Activated naive CD8-positive, alpha-beta T cell treated with anti-CD3 and anti-CD28 coated beads, Interleukin-2, amount 50 U/mL, for 24 hours (primary cell): Measurements from ENCODE around the gene ATP9B.
"Not testable (repeated sequence)": the region's sequence is repeated elsewhere in the genome, so short reads cannot be mapped to it uniquely, and the experiment has no call there.

Source experiments
- ATAC-seq: fragments of 150-1000 bp; cut with Tn5 transposase; one replicate; pipeline ENCODE4 v1.10.0; 2021
- DNase-seq: peaks from one replicate; pipeline ENCODE4 v3.0.0; 2021
- H3K27ac Mint-ChIP-seq: one replicate; pipeline ENCODE4 v1.8.0; 2021; ENCODE audit warnings: mild to moderate bottlenecking, mixed read lengths
- H3K27me3 Mint-ChIP-seq: one replicate; pipeline ENCODE4 v1.8.0; 2021; ENCODE audit warnings: mixed read lengths
- H3K36me3 Mint-ChIP-seq: one replicate; pipeline ENCODE4 v1.8.0; 2021; ENCODE audit warnings: low read depth, mixed read lengths
- H3K4me1 Mint-ChIP-seq: one replicate; pipeline ENCODE4 v1.8.0; 2021; ENCODE audit warnings: mixed read lengths
- H3K4me3 Mint-ChIP-seq: one replicate; pipeline ENCODE4 v1.8.0; 2021; ENCODE audit warnings: mild to moderate bottlenecking, moderate library complexity, mixed read lengths
- H3K9me3 Mint-ChIP-seq: one replicate; pipeline ENCODE4 v1.8.0; 2021; ENCODE audit warnings: mixed read lengths

The ATP9B gene

DNA sequence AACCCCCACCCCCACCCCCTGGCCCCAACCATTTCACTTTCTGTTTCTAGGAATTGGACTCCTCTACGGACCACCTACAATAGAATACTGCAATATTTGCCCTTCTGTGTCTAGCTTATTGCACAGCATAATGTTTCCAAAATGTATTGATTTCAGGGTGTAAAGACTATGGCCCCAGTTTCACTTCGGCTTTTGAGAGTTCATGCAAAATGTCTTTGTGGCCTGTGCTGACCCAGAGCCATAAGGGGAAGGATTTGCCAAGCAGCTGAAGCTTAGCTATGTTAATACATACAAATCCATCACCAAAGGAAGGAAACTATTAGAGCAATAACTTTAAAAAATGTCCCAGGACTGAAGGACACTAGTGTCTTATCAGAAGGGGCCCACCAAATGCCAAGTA is 11.2 kb upstream of the ATP9B start:
- no peak for ATAC-seq
- no peaks in the 10 kb centered on the region for H3K36me3 Mint-ChIP-seq
- DNase-seq, result no peak
- H3K4me3 Mint-ChIP-seq, result no peak overlapping the region
- H3K9me3 Mint-ChIP-seq, result no peaks in the 10 kb centered on the region
- no peaks in the 10 kb centered on the region for H3K4me1 Mint-ChIP-seq
- H3K27me3 Mint-ChIP-seq, result peaks cover 1% of the 10 kb centered on the region
- H3K27ac Mint-ChIP-seq, result no peak overlapping the region

DNA sequence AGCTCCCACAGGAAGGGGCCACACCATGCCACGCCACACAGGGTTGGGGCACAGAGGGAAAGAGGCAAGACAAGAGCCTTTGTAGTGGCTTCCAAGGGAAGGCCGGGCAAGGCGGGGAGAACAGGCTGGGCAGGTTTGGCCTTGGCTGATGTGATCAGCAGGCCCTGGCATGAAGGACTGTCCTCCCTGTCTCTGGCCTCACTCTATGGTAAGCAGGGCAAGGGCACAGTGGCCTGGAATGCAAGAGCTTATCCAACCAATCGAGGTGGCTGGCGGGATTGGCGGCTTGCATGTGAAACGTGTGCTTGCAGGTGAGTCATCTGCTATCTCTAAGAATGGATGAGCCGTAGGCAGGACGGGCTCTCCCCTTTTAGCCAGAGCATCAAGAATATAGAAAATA is 6.4 kb upstream of the ATP9B start:
- no peak overlapping the region for H3K27ac Mint-ChIP-seq
- ATAC-seq, result no peak
- DNase-seq, result no peak

DNA sequence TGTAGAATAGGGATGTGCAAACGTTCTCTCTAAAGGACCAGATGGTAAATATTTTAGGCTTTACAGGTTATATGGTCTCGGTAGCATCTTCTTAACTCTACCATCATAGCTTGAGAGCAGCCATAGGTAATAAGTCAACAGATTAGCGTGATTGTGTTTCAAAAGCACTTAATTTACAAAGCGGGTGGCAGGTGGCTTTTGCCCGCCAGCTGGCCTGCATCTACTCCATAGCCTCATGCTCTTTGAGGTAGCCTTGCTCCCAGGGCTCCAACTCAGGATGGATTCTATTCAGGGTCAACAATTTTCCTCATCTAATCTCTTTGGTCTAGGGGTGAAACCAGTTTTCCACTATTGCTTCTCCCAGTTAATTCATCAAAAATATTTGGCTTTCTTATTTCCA is 5.0 kb upstream of the ATP9B start:
- Mint-ChIP-seq H3K4me1 (peaks cover 13% of the 10 kb centered on the region), H3K36me3 (peaks cover 24% of the 10 kb centered on the region), H3K4me3 (no peak overlapping the region), H3K9me3 (peaks cover 24% of the 10 kb centered on the region), H3K27me3 (peaks cover 12% of the 10 kb centered on the region), H3K27ac (no peak overlapping the region)
- ATAC-seq (no peak), DNase-seq (no peak)

More for the DNA sequence above, 6.4 kb upstream of the ATP9B start:
- Mint-ChIP-seq H3K4me3 (no peak overlapping the region), H3K9me3 (peaks cover 23% of the 10 kb centered on the region), H3K27me3 (peaks cover 12% of the 10 kb centered on the region), H3K36me3 (peaks cover 24% of the 10 kb centered on the region), H3K4me1 (peaks cover 7% of the 10 kb centered on the region)

DNA sequence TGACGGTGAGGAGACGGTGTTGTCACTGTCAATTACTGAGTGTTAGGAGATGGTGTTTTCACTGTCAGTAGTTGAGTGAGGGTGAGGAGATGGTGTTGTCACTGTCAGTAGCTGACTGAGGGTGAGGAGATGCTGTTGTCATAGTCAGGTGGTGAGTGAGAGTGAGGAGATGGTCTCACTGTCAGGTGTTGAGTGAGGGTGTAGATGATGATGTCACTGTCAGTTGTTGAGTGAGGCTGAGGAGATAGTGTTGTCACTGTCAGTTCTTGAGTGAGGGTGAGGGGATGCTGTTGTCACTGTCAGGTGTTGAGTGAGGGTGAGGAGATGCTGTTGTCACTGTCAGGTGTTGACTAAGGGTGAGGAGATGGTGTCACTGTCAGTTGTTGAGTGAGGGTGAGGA is 3.4 kb upstream of the ATP9B start:
- DNase-seq, result no peak
- Mint-ChIP-seq H3K4me3 (no peak overlapping the region), H3K4me1 (peaks cover 20% of the 10 kb centered on the region), H3K27ac (no peak overlapping the region), H3K27me3 (peaks cover 12% of the 10 kb centered on the region), H3K9me3 (peaks cover 24% of the 10 kb centered on the region), H3K36me3 (peaks cover 25% of the 10 kb centered on the region)
- no peak for ATAC-seq

DNA sequence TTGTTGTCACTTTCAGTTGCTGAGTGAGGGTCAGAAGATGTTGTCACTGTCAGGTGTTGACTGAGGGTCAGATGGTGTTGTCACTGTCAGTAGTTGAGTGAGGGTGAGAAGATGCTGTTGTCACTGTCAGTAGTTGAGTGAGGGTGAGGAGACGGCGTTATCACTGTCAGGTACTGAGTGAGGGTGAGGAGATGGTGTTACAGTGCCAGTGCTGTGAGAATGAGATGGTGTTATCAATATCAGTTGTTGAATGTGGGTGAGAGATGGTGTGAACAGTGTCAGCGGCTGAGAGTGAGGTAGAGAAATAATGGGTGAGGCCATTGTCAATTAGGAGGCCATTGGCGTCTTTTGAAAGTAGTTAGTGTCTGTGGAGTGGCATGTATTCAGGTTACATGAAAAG is 1.6 kb upstream of the ATP9B start:
- Mint-ChIP-seq H3K4me3 (peak overlapping the region; percentile 85), H3K9me3 (peaks cover 24% of the 10 kb centered on the region), H3K4me1 (peaks cover 29% of the 10 kb centered on the region), H3K36me3 (peaks cover 25% of the 10 kb centered on the region), H3K27ac (peak overlapping the region; percentile 96), H3K27me3 (peaks cover 12% of the 10 kb centered on the region)
- ATAC-seq (no peak), DNase-seq (no peak)

DNA sequence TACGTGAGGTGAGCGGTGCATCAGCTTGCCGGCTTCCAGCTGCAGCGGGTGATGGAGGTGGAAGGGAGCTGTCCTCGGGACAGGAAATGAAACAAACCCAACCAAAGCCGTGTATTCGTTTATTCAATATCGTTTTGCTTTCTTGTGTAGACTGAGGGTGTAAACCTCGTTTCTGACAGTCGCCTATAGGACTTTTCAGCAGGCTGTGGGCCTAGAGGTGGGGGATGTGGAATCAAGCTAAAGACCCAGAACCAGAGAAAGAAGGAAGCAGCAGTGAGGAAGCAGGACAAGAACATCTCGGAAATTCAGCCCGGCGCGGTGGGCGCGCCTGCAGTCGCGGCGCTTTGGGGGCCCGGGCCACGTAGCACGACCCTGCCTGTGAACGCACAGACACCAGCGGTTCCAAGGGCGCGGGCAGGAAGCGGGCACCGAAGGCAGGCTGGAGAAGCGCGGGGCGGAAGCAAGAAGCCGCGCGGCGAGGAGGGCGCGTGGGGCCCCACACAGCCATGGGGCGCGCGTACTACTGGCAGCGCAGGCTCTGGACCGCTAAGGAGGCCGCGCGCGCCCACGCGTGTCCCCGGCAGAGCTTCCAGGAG is 755 bp upstream of the ATP9B start:
- H3K27me3 Mint-ChIP-seq, result peaks cover 12% of the 10 kb centered on the region
- peaks cover 29% of the 10 kb centered on the region for H3K4me1 Mint-ChIP-seq
- H3K27ac Mint-ChIP-seq, result peak overlapping the region; percentile 96
- ATAC-seq, result peak; percentile 45
- no peak for DNase-seq
- H3K36me3 Mint-ChIP-seq, result peaks cover 32% of the 10 kb centered on the region
- H3K4me3 Mint-ChIP-seq, result peak overlapping the region; percentile 85
- H3K9me3 Mint-ChIP-seq, result peaks cover 24% of the 10 kb centered on the region

DNA sequence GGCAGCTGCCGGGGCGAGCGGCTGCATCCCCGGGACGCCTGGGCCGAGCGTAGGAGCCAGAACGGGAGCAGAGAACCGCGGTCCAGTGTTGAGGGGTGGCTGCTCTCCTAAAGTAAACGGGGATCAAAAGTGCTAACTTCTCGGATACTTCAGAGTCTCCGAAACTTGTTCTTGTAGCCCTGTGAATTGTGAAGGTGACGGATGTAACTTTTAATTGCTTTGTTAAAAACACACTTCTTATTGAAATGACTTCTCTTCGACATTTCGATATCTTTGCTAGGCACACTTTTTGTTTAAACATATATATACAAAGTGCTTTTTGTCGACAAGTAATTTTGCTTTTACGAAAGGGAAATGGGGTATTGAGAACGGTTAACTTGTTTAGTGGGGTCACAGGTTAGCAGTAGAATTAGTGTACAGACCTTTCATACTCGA is 540 bp downstream of the ATP9B start:
- ATAC-seq (peak; percentile 1), DNase-seq (no peak)
- peak overlapping the region; percentile 89 for H3K4me3 Mint-ChIP-seq
- peaks cover 38% of the 10 kb centered on the region for H3K36me3 Mint-ChIP-seq
- H3K4me1 Mint-ChIP-seq, result peaks cover 37% of the 10 kb centered on the region
- peaks cover 24% of the 10 kb centered on the region for H3K9me3 Mint-ChIP-seq
- peaks cover 12% of the 10 kb centered on the region for H3K27me3 Mint-ChIP-seq
- H3K27ac Mint-ChIP-seq, result peak overlapping the region; percentile 85

DNA sequence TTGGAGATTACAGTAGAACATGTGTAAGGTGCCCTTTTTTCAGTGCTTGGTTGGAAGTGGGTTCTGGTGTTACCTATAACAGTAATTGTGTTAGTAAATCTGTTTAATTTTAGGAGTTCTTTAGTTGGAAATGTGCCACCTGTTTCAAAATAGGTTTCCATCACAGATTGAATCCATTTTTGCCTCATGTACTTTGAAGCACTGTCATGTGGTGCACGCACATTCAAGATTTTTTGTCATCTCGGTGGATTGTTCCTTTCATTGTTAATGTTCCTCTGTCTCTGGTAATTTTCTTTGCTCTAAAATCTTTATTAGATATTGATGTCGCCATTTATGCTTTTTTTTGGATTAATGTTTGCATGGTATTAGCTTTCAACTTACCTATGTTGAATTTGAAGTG is 1.3 kb downstream of the ATP9B start:
- H3K4me3 Mint-ChIP-seq, result peak overlapping the region; percentile 89
- peak overlapping the region; percentile 85 for H3K27ac Mint-ChIP-seq
- peaks cover 12% of the 10 kb centered on the region for H3K27me3 Mint-ChIP-seq
- DNase-seq (no peak), ATAC-seq (no peak)
- peaks cover 23% of the 10 kb centered on the region for H3K9me3 Mint-ChIP-seq
- peaks cover 41% of the 10 kb centered on the region for H3K4me1 Mint-ChIP-seq
- peaks cover 38% of the 10 kb centered on the region for H3K36me3 Mint-ChIP-seq

DNA sequence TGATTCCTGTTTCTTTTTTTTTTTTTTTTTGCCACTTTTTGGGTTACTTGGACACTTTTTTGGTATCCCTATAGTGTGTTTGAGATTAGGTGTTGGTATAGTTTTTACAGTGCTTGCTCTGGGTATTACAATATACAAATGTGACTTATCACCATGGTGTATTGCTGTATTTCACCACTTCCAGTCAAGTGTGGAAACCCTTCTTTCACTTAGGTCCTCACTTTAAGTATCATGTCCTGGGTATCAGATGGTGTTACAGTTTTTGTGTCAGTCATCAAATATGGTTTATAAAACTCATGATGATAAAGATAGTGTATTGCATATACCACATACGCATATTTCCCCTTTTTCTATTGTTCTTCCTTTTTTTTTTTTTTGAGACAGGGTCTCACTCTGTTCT is 1.8 kb downstream of the ATP9B start:
- DNase-seq (no peak), ATAC-seq (no peak)
- peaks cover 44% of the 10 kb centered on the region for H3K4me1 Mint-ChIP-seq
- H3K36me3 Mint-ChIP-seq, result peaks cover 32% of the 10 kb centered on the region
- peak overlapping the region; percentile 85 for H3K27ac Mint-ChIP-seq
- peak overlapping the region; percentile 89 for H3K4me3 Mint-ChIP-seq
- peaks cover 10% of the 10 kb centered on the region for H3K27me3 Mint-ChIP-seq
- peaks cover 18% of the 10 kb centered on the region for H3K9me3 Mint-ChIP-seq

DNA sequence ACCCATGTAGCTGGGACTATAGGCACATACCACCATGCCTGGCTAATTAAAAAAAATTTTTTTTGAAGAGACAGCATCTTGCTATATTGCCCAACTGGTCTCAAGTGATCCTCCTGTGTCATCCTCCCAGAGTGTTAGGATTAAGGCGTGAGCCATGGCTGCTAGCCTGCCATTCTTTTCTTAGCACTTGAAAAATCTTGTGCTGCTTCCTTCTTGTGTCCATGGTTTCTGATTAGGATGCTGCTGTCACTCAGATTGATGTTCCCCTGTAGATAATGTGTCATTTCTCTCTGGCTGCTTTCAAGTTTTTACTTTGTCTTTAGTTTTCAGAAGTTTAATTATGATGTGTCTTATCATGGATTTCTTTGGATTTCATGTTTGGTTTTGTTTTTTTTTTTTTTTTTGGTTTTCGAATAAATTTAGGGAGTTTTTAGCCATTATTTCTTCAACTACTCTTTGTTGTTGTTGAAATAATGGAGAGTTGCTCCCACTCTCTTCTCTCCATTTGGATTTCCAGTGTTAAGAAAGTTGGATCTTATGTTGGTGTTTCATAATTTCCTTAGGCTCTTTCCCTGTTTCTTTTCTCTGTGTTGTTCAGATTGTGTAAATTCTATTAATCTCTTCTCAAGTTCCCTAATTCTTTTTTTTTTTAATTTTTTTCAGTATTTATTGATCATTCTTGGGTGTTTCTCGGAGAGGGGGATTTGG is 2.5 kb downstream of the ATP9B start:
- Mint-ChIP-seq H3K36me3 (peaks cover 26% of the 10 kb centered on the region), H3K4me1 (peaks cover 50% of the 10 kb centered on the region), H3K27ac (no peak overlapping the region), H3K9me3 (peaks cover 12% of the 10 kb centered on the region), H3K27me3 (peaks cover 6% of the 10 kb centered on the region), H3K4me3 (peak overlapping the region; percentile 13)
- DNase-seq (no peak), ATAC-seq (no peak)

DNA sequence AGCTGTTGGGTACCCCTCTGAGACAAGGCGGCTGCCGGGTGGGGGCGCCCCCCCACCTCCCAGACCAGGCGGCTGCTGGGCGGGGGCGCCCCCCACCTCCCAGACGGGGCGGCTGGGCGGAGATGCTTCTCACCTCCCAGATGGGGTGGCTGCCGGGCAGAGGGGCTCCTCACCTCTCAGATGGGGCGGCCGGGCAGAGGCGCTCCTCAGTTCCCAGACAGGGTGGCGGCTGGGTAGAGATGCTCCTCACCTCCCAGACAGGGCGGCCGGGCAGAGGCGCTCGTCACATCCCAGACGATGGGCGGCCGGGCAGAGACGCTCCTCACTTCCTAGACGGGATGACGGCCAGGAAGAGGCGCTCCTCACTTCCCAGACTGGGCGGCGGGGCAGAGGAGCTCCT is 3.5 kb downstream of the ATP9B start:
- not testable (repeated sequence) for H3K9me3 Mint-ChIP-seq, H3K27ac Mint-ChIP-seq, H3K4me3 Mint-ChIP-seq, H3K27me3 Mint-ChIP-seq, ATAC-seq, DNase-seq
- peaks cover 16% of the 10 kb centered on the region for H3K36me3 Mint-ChIP-seq
- peaks cover 49% of the 10 kb centered on the region for H3K4me1 Mint-ChIP-seq

DNA sequence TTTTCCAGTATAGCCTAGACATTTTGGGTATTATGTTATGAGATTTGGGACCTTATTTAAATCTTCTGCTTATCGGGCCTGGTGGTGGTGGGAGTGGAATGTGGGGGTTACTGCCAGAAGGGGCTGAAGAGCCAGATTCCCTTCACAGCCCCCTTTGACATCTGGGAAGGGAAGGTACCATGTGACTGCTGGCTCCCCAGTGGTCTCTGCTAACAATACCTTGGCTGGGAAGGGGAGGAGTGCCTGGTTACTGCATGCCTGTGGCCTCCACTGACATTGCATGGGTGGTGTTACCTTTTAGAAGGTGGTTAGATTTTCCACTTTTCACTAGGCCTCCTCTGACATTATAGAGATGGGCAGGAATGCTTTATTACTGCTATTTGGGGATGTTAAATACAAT is 8.0 kb downstream of the ATP9B start:
- Mint-ChIP-seq H3K4me3 (no peak overlapping the region), H3K9me3 (peaks cover 14% of the 10 kb centered on the region), H3K4me1 (peaks cover 46% of the 10 kb centered on the region), H3K27me3 (no peaks in the 10 kb centered on the region), H3K36me3 (peaks cover 54% of the 10 kb centered on the region), H3K27ac (no peak overlapping the region)
- ATAC-seq, result no peak
- DNase-seq, result no peak

DNA sequence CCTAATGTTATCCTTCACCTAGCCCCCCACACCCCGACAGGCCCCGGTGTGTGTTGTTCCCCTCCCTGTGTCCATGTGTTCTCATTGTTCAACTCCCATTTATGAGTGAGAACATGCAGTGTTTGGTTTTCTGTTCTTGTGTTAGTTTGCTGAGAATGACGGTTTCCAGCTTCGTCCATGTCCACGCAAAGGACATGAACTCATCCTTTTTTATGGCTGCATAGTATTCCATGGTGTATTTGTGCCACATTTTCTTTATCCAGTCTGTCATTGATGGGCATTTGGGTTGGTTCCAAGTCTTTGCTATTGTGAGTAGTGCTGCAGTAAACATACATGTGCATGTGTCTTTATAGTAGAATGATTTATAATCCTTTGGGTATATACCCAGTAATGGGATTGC is 9.6 kb downstream of the ATP9B start:
- ATAC-seq, H3K27ac Mint-ChIP-seq, H3K27me3 Mint-ChIP-seq, H3K4me3 Mint-ChIP-seq, DNase-seq: not testable (repeated sequence)
- peaks cover 44% of the 10 kb centered on the region for H3K4me1 Mint-ChIP-seq
- peaks cover 59% of the 10 kb centered on the region for H3K36me3 Mint-ChIP-seq
- H3K9me3 Mint-ChIP-seq, result peaks cover 15% of the 10 kb centered on the region

DNA sequence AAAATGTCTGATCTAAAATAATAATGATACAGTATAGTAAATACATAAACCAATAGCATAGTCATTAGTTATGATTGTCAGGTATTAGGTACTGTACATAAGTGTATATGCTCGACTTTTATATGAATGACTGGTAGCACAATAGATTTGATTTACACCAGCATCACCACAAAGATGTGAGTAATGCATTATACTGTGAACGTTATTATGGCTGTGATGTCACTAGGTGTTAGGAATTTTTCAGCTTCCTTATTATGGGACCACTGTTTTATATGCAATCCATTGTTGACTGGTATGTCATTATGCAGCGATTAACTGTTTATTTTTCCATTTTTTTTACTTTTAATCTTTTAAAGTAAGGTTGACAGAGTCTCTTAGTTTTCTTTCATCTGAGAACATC is 23.7 kb downstream of the ATP9B start:
- peaks cover 15% of the 10 kb centered on the region for H3K9me3 Mint-ChIP-seq
- no peaks in the 10 kb centered on the region for H3K27me3 Mint-ChIP-seq
- DNase-seq (no peak), ATAC-seq (no peak)
- H3K36me3 Mint-ChIP-seq, result peaks cover 23% of the 10 kb centered on the region
- H3K4me3 Mint-ChIP-seq, result no peak overlapping the region
- H3K27ac Mint-ChIP-seq, result no peak overlapping the region
- peaks cover 33% of the 10 kb centered on the region for H3K4me1 Mint-ChIP-seq

DNA sequence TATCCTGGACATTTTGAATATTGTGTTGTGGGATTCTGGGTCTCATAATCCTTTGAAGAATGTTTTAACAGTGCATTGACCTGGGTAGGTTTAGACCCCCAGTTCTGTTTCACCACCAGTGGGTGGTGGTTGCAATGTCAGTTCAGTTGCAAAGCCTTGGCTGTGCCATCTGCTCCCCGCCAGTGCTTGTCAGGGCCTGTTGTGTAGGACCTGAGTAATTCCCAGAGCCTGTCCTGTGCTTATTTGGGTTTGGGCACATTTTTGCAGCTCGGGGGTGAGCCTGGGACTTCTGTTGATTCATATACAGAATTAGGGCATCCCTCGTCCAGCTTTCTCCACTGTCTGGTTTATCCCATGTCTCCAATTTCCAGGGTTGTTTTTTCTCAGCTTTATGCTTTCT is 24.8 kb downstream of the ATP9B start:
- Mint-ChIP-seq H3K27ac (no peak overlapping the region), H3K36me3 (peaks cover 30% of the 10 kb centered on the region), H3K4me1 (peaks cover 31% of the 10 kb centered on the region), H3K27me3 (no peaks in the 10 kb centered on the region), H3K4me3 (no peak overlapping the region), H3K9me3 (peaks cover 20% of the 10 kb centered on the region)
- DNase-seq (no peak), ATAC-seq (no peak)
